H9 (cell line): ENCODE data around the gene LDLRAD4. TPM values are rescaled to one million over a fixed set of nuclear protein-coding genes. Genes with fewer than 3 reads are reported as not detected.

Experiments
- DNase-seq: peaks from one replicate; pipeline ENCODE4 v3.0.0-alpha.2; 2017
- H2AFZ ChIP-seq: one replicate; pipeline ENCODE4 v1.6.1; 2013; ENCODE audit warnings: mild to moderate bottlenecking, low read length, control low read depth, moderate library complexity
- H2AK5ac ChIP-seq: 2 replicates; pipeline ENCODE4 v1.6.1; 2013; ENCODE audit warnings: low read length, control low read depth, mixed read lengths; ENCODE audit not compliant: insufficient read length
- H2BK120ac ChIP-seq: one replicate; pipeline ENCODE4 v1.6.1; 2013; ENCODE audit warnings: low read depth, mild to moderate bottlenecking, low read length, control low read depth, inconsistent platforms; ENCODE audit not compliant: poor library complexity, severe bottlenecking
- H2BK12ac ChIP-seq: 2 replicates; pipeline ENCODE4 v1.6.1; 2013; ENCODE audit warnings: low read length, control low read depth, mixed read lengths, low read depth; ENCODE audit not compliant: insufficient read length
- H2BK15ac ChIP-seq: 2 replicates; pipeline ENCODE4 v1.6.1; 2013; ENCODE audit warnings: low read depth, low read length, control low read depth
- H2BK20ac ChIP-seq: one replicate; pipeline ENCODE4 v1.6.1; 2013; ENCODE audit warnings: low read depth, mild to moderate bottlenecking, low read length, control low read depth, inconsistent platforms; ENCODE audit not compliant: poor library complexity, severe bottlenecking
- H2BK5ac ChIP-seq: 2 replicates; pipeline ENCODE4 v1.6.1; 2013; ENCODE audit warnings: low read length, control low read depth, mixed read lengths; ENCODE audit not compliant: insufficient read length
- H3K14ac ChIP-seq: 2 replicates; pipeline ENCODE4 v1.6.1; 2013; ENCODE audit warnings: low read length, control low read depth; ENCODE audit not compliant: insufficient read depth
- H3K18ac ChIP-seq: 2 replicates; pipeline ENCODE4 v1.6.1; 2013; ENCODE audit warnings: low read depth, mild to moderate bottlenecking, mixed read lengths, low read length, control low read depth; ENCODE audit not compliant: insufficient read length
- H3K23ac ChIP-seq: 2 replicates; pipeline ENCODE4 v1.6.1; 2013; ENCODE audit warnings: low read length, control low read depth, mixed read lengths, low read depth; ENCODE audit not compliant: insufficient read length
- H3K23me2 ChIP-seq: 2 replicates; pipeline ENCODE4 v1.6.1; 2013; ENCODE audit warnings: low read depth, mild to moderate bottlenecking, mixed read lengths, low read length, control low read depth; ENCODE audit not compliant: insufficient read length, poor library complexity, severe bottlenecking
- H3K27ac ChIP-seq: 2 replicates; pipeline ENCODE4 v1.5.1; 2013; ENCODE audit warnings: low read length, control low read depth, mixed read lengths, low read depth; ENCODE audit not compliant: insufficient read length
- H3K27me3 ChIP-seq: 2 replicates; pipeline ENCODE4 v1.6.1; 2013; ENCODE audit warnings: low read length, control low read depth, inconsistent platforms; ENCODE audit not compliant: insufficient read depth
- H3K4ac ChIP-seq: 2 replicates; pipeline ENCODE4 v1.6.1; 2013; ENCODE audit warnings: low read depth, mild to moderate bottlenecking, control low read depth, inconsistent platforms, low read length, moderate library complexity
- H3K4me1 ChIP-seq: 2 replicates; pipeline ENCODE4 v1.6.1; 2013; ENCODE audit warnings: low read length, control low read depth, inconsistent platforms; ENCODE audit not compliant: insufficient read depth
- H3K4me2 ChIP-seq: 2 replicates; pipeline ENCODE4 v1.6.1; 2013; ENCODE audit warnings: low read length, control low read depth, mixed read lengths; ENCODE audit not compliant: insufficient read length, insufficient read depth
- H3K56ac ChIP-seq: 2 replicates; pipeline ENCODE4 v1.6.1; 2013; ENCODE audit warnings: low read depth, mild to moderate bottlenecking, mixed read lengths, low read length, control low read depth; ENCODE audit not compliant: insufficient read length
- H3K79me1 ChIP-seq: 2 replicates; pipeline ENCODE4 v1.6.1; 2013; ENCODE audit warnings: low read depth, mild to moderate bottlenecking, moderate library complexity, low read length, control low read depth, inconsistent platforms; ENCODE audit not compliant: insufficient read depth, poor library complexity, severe bottlenecking
- H3K79me2 ChIP-seq: 2 replicates; pipeline ENCODE4 v1.6.1; 2013; ENCODE audit warnings: low read length, control low read depth, inconsistent platforms; ENCODE audit not compliant: insufficient read depth
- H3K9ac ChIP-seq: 2 replicates; pipeline ENCODE4 v1.6.1; 2013; ENCODE audit warnings: low read length, control low read depth, mixed read lengths; ENCODE audit not compliant: insufficient read length; ENCODE audit errors: extremely low read depth
- H3K9me3 ChIP-seq: one replicate; pipeline ENCODE4 v1.6.1; 2013; ENCODE audit warnings: low read depth, low read length, inconsistent platforms; ENCODE audit not compliant: control insufficient read depth
- H3T11ph ChIP-seq: one replicate; pipeline ENCODE4 v1.6.1; 2013; ENCODE audit warnings: mild to moderate bottlenecking, low read length, control low read depth, inconsistent platforms
- H4K20me1 ChIP-seq: one replicate; pipeline ENCODE4 v1.6.1; 2013; ENCODE audit not compliant: control insufficient read depth, insufficient read length, insufficient read depth
- H4K5ac ChIP-seq: 2 replicates; pipeline ENCODE4 v1.6.1; 2013; ENCODE audit warnings: low read depth, mild to moderate bottlenecking, mixed read lengths, low read length, control low read depth; ENCODE audit not compliant: insufficient read length
- H4K8ac ChIP-seq: replicated peaks from 2 replicates; pipeline ENCODE4 v1.6.1; 2013; ENCODE audit warnings: low read length, control low read depth, mixed read lengths, low read depth; ENCODE audit not compliant: insufficient read length
- H4K91ac ChIP-seq: 2 replicates; pipeline ENCODE4 v1.6.1; 2013; ENCODE audit warnings: low read depth, mild to moderate bottlenecking, moderate library complexity, mixed read lengths, low read length, control low read depth; ENCODE audit not compliant: insufficient read length
- H3K27ac Mint-ChIP-seq, 3 experiments: 2 replicates in 2 of 3; 3 replicates in 1 of 3; pipeline ENCODE4 v1.8.0; 2020 to 2021; ENCODE audit warnings: mixed read lengths in 3 of 3, mild to moderate bottlenecking in 1 of 3, moderate library complexity in 1 of 3
- H3K27me3 Mint-ChIP-seq: 2 replicates; pipeline ENCODE4 v1.8.0; 2021; ENCODE audit warnings: low read depth, mild to moderate bottlenecking, moderate library complexity, mixed read lengths
- H3K36me3 Mint-ChIP-seq, 3 experiments: 2 replicates in 2 of 3; 3 replicates in 1 of 3; pipeline ENCODE4 v1.8.0; 2020 to 2021; ENCODE audit warnings: low read depth in 3 of 3, mixed read lengths in 3 of 3; ENCODE audit not compliant: insufficient read depth in 1 of 3
- H3K4me1 Mint-ChIP-seq, 2 experiments: 2 replicates each; pipeline ENCODE4 v1.8.0; 2020; ENCODE audit warnings: mixed read lengths in 2 of 2
- H3K4me3 Mint-ChIP-seq, 2 experiments: 2 replicates in 1 of 2; 3 replicates in 1 of 2; pipeline ENCODE4 v1.8.0; 2020 to 2021; ENCODE audit warnings: mild to moderate bottlenecking in 2 of 2, mixed read lengths in 2 of 2, moderate library complexity in 1 of 2
- H3K9me3 Mint-ChIP-seq, 2 experiments: 2 replicates in 1 of 2; 3 replicates in 1 of 2; pipeline ENCODE4 v1.8.0; 2020; ENCODE audit warnings: mild to moderate bottlenecking in 2 of 2, mixed read lengths in 2 of 2, moderate library complexity in 1 of 2
- WGBS: extraction: QIAGEN DNeasy Blood & Tissue Kit; methylation state at CpG from one replicate; pipeline ENCODE4 v1.1.7; 2013; ENCODE audit warnings: missing lambda C conversion rate, low lambda C conversion rate, mixed read lengths; ENCODE audit not compliant: insufficient read length; ENCODE audit errors: extremely low coverage; 5-methylcytosine and 5-hydroxymethylcytosine counted together
- total RNA-seq: library from RNA; stranded (reverse); gene quantifications from 2 replicates; pipeline ENCODE4 v1.2.1, GENCODE V29; 2021
- TF ChIP-seq, protein P1 (sequence below): fragments of 200-600 bp; sonication (generic); conservative IDR thresholded peaks from 3 replicates; pipeline ENCODE4 v1.8.0; 2021; ENCODE audit warnings: antibody characterized with exemption, mild to moderate bottlenecking

The LDLRAD4 gene
- total RNA-seq, 1 experiment from 2014 or later, result 3.9 TPM

GRCh38 chr18:13241083-13241892, 22.7 kb downstream of the LDLRAD4 start:
- Histone ChIP-seq H3K4me2 (no peak overlapping the region), H2BK12ac (no peak overlapping the region), H3K23ac (no peak overlapping the region), H2BK5ac (no peak overlapping the region), H4K5ac (no peak overlapping the region), H3K9me3 (no peaks in the 10 kb centered on the region), H2BK120ac (no peak overlapping the region), H2AK5ac (no peak overlapping the region), H2AFZ (no peak overlapping the region), H3K18ac (no peak overlapping the region), H3K4me1 (no peaks in the 10 kb centered on the region), H2BK15ac (no peak overlapping the region), H4K91ac (no peak overlapping the region), H3T11ph (no peak overlapping the region), H4K8ac (no peak overlapping the region), H3K23me2 (no peaks in the 10 kb centered on the region), H3K79me2 (no peaks in the 10 kb centered on the region), H3K4ac (no peak overlapping the region), H3K27me3 (no peaks in the 10 kb centered on the region), H4K20me1 (no peaks in the 10 kb centered on the region), H3K79me1 (no peaks in the 10 kb centered on the region), H3K14ac (peak overlapping the region; percentile 6; the same call in 1 of the 2 replicates), H3K27ac (no peak overlapping the region), H3K56ac (no peak overlapping the region), H2BK20ac (no peak overlapping the region), H3K9ac (no peak overlapping the region)
- no peak for DNase-seq
- H3K27me3 Mint-ChIP-seq, result peaks cover 14% of the 10 kb centered on the region
- H3K36me3 Mint-ChIP-seq, result no peaks in the 10 kb centered on the region
- TF ChIP-seq, protein P1, sequence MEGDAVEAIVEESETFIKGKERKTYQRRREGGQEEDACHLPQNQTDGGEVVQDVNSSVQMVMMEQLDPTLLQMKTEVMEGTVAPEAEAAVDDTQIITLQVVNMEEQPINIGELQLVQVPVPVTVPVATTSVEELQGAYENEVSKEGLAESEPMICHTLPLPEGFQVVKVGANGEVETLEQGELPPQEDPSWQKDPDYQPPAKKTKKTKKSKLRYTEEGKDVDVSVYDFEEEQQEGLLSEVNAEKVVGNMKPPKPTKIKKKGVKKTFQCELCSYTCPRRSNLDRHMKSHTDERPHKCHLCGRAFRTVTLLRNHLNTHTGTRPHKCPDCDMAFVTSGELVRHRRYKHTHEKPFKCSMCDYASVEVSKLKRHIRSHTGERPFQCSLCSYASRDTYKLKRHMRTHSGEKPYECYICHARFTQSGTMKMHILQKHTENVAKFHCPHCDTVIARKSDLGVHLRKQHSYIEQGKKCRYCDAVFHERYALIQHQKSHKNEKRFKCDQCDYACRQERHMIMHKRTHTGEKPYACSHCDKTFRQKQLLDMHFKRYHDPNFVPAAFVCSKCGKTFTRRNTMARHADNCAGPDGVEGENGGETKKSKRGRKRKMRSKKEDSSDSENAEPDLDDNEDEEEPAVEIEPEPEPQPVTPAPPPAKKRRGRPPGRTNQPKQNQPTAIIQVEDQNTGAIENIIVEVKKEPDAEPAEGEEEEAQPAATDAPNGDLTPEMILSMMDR, result no peak
- no peak overlapping the region for H3K27ac Mint-ChIP-seq
- H3K4me1 Mint-ChIP-seq, result peaks cover 35 to 40% of the 10 kb centered on the region in 2 experiments
- peaks cover 0 to 3% of the 10 kb centered on the region in 2 experiments; a peak in 3 of 5 replicates for H3K9me3 Mint-ChIP-seq
- no peak overlapping the region for H3K4me3 Mint-ChIP-seq
- WGBS, result no CpG with 5 or more reads among the region's 31 CpGs
